Activated naive CD4-positive, alpha-beta T cell treated with anti-CD3 and anti-CD28 coated beads, Interleukin-2, amount 50 U/mL, for 24 hours (primary cell): ENCODE data around the gene FLNB.

Source experiments
- H3K27ac Mint-ChIP-seq: one replicate; pipeline ENCODE4 v1.8.0; 2021; ENCODE audit warnings: mild to moderate bottlenecking, mixed read lengths
- H3K27me3 Mint-ChIP-seq: one replicate; pipeline ENCODE4 v1.8.0; 2021; ENCODE audit warnings: mixed read lengths
- H3K36me3 Mint-ChIP-seq: one replicate; pipeline ENCODE4 v1.8.0; 2021; ENCODE audit warnings: mixed read lengths
- H3K4me1 Mint-ChIP-seq: one replicate; pipeline ENCODE4 v1.8.0; 2021; ENCODE audit warnings: mixed read lengths
- H3K4me3 Mint-ChIP-seq: one replicate; pipeline ENCODE4 v1.8.0; 2021; ENCODE audit warnings: mild to moderate bottlenecking, mixed read lengths
- H3K9me3 Mint-ChIP-seq: one replicate; pipeline ENCODE4 v1.8.0; 2021; ENCODE audit warnings: mixed read lengths

Gene FLNB

GRCh38 chr3:58104151-58104550 lies 95.9 kb downstream of the FLNB start:
- H3K4me1 Mint-ChIP-seq = peaks cover 9% of the 10 kb centered on the region
- H3K4me3 Mint-ChIP-seq = no peak overlapping the region
- H3K27me3 Mint-ChIP-seq = no peaks in the 10 kb centered on the region
- peaks cover 27% of the 10 kb centered on the region for H3K36me3 Mint-ChIP-seq
- H3K9me3 Mint-ChIP-seq = no peaks in the 10 kb centered on the region
- no peak overlapping the region for H3K27ac Mint-ChIP-seq

GRCh38 chr3:58104712-58105111 lies 96.5 kb downstream of the FLNB start:
- Mint-ChIP-seq H3K4me3 (no peak overlapping the region), H3K4me1 (peaks cover 5% of the 10 kb centered on the region), H3K9me3 (no peaks in the 10 kb centered on the region), H3K36me3 (peaks cover 25% of the 10 kb centered on the region), H3K27me3 (no peaks in the 10 kb centered on the region), H3K27ac (no peak overlapping the region)

- H3K27ac Mint-ChIP-seq = no peak overlapping the region
- H3K36me3 Mint-ChIP-seq = peaks cover 26% of the 10 kb centered on the region
- H3K4me3 Mint-ChIP-seq = no peak overlapping the region
- H3K4me1 Mint-ChIP-seq = peaks cover under 1% of the 10 kb centered on the region
- no peaks in the 10 kb centered on the region for H3K9me3 Mint-ChIP-seq
- H3K27me3 Mint-ChIP-seq = no peaks in the 10 kb centered on the region
These were observed 97.0 kb downstream of the FLNB start for GRCh38 chr3:58105196-58105595.

- H3K9me3 Mint-ChIP-seq = no peaks in the 10 kb centered on the region
- no peaks in the 10 kb centered on the region for H3K27me3 Mint-ChIP-seq
- no peaks in the 10 kb centered on the region for H3K4me1 Mint-ChIP-seq
- no peak overlapping the region for H3K4me3 Mint-ChIP-seq
- H3K36me3 Mint-ChIP-seq = peaks cover 27% of the 10 kb centered on the region
- H3K27ac Mint-ChIP-seq = no peak overlapping the region
These were observed 97.8 kb downstream of the FLNB start for GRCh38 chr3:58106061-58106460.

- Mint-ChIP-seq H3K36me3 (peaks cover 27% of the 10 kb centered on the region), H3K4me1 (no peaks in the 10 kb centered on the region), H3K9me3 (no peaks in the 10 kb centered on the region), H3K27ac (no peak overlapping the region), H3K27me3 (no peaks in the 10 kb centered on the region), H3K4me3 (no peak overlapping the region)
These were observed 98.4 kb downstream of the FLNB start for GRCh38 chr3:58106640-58107039.

GRCh38 chr3:58107597-58107996 lies 99.4 kb downstream of the FLNB start:
- peaks cover 26% of the 10 kb centered on the region for H3K36me3 Mint-ChIP-seq
- H3K4me1 Mint-ChIP-seq = no peaks in the 10 kb centered on the region
- H3K4me3 Mint-ChIP-seq = no peak overlapping the region
- H3K27ac Mint-ChIP-seq = no peak overlapping the region
- H3K9me3 Mint-ChIP-seq = no peaks in the 10 kb centered on the region
- H3K27me3 Mint-ChIP-seq = no peaks in the 10 kb centered on the region

- H3K36me3 Mint-ChIP-seq = peaks cover 34% of the 10 kb centered on the region
- no peak overlapping the region for H3K4me3 Mint-ChIP-seq
- H3K9me3 Mint-ChIP-seq = no peaks in the 10 kb centered on the region
- H3K27ac Mint-ChIP-seq = no peak overlapping the region
- peaks cover 3% of the 10 kb centered on the region for H3K4me1 Mint-ChIP-seq
- H3K27me3 Mint-ChIP-seq = no peaks in the 10 kb centered on the region
These were observed 101.5 kb downstream of the FLNB start for GRCh38 chr3:58109752-58110151.

GRCh38 chr3:58111513-58112184 lies 103.4 kb downstream of the FLNB start:
- Mint-ChIP-seq H3K36me3 (peaks cover 28% of the 10 kb centered on the region), H3K4me3 (no peak overlapping the region), H3K27me3 (no peaks in the 10 kb centered on the region), H3K9me3 (no peaks in the 10 kb centered on the region), H3K4me1 (peaks cover 22% of the 10 kb centered on the region), H3K27ac (no peak overlapping the region)

GRCh38 chr3:58112185-58112535 lies 103.9 kb downstream of the FLNB start:
- Mint-ChIP-seq H3K4me3 (no peak overlapping the region), H3K27me3 (no peaks in the 10 kb centered on the region), H3K4me1 (peaks cover 27% of the 10 kb centered on the region), H3K36me3 (peaks cover 29% of the 10 kb centered on the region), H3K9me3 (no peaks in the 10 kb centered on the region), H3K27ac (no peak overlapping the region)

GRCh38 chr3:58115175-58115574 lies 107.0 kb downstream of the FLNB start:
- Mint-ChIP-seq H3K27ac (no peak overlapping the region), H3K4me1 (peaks cover 33% of the 10 kb centered on the region)

GRCh38 chr3:58116161-58116955 lies 108.1 kb downstream of the FLNB start:
- Mint-ChIP-seq H3K4me1 (peaks cover 33% of the 10 kb centered on the region), H3K4me3 (peak overlapping the region; percentile 53), H3K27ac (peak overlapping the region; percentile 55), H3K27me3 (no peaks in the 10 kb centered on the region), H3K36me3 (peaks cover 21% of the 10 kb centered on the region), H3K9me3 (no peaks in the 10 kb centered on the region)

More at GRCh38 chr3:58115175-58115574, 107.0 kb downstream of the FLNB start:
- Mint-ChIP-seq H3K27me3 (no peaks in the 10 kb centered on the region), H3K36me3 (peaks cover 22% of the 10 kb centered on the region), H3K4me3 (no peak overlapping the region), H3K9me3 (no peaks in the 10 kb centered on the region)

GRCh38 chr3:58116985-58117384 lies 108.8 kb downstream of the FLNB start:
- no peaks in the 10 kb centered on the region for H3K27me3 Mint-ChIP-seq
- peak overlapping the region; percentile 17 for H3K27ac Mint-ChIP-seq
- peaks cover 20% of the 10 kb centered on the region for H3K36me3 Mint-ChIP-seq
- H3K4me3 Mint-ChIP-seq = peak overlapping the region; percentile 36
- H3K9me3 Mint-ChIP-seq = no peaks in the 10 kb centered on the region
- H3K4me1 Mint-ChIP-seq = peaks cover 33% of the 10 kb centered on the region

GRCh38 chr3:58117561-58118181 lies 109.4 kb downstream of the FLNB start:
- Mint-ChIP-seq H3K9me3 (no peaks in the 10 kb centered on the region), H3K27me3 (no peaks in the 10 kb centered on the region), H3K36me3 (peaks cover 17% of the 10 kb centered on the region), H3K4me1 (peaks cover 33% of the 10 kb centered on the region), H3K27ac (no peak overlapping the region), H3K4me3 (no peak overlapping the region)

GRCh38 chr3:58119186-58119585 lies 111.0 kb downstream of the FLNB start:
- Mint-ChIP-seq H3K27ac (no peak overlapping the region), H3K27me3 (no peaks in the 10 kb centered on the region), H3K9me3 (no peaks in the 10 kb centered on the region), H3K4me3 (no peak overlapping the region), H3K4me1 (peaks cover 33% of the 10 kb centered on the region), H3K36me3 (peaks cover 10% of the 10 kb centered on the region)

GRCh38 chr3:58120075-58120812 lies 112.0 kb downstream of the FLNB start:
- no peaks in the 10 kb centered on the region for H3K27me3 Mint-ChIP-seq
- no peak overlapping the region for H3K27ac Mint-ChIP-seq
- no peaks in the 10 kb centered on the region for H3K9me3 Mint-ChIP-seq
- H3K4me3 Mint-ChIP-seq = no peak overlapping the region
- peaks cover 10% of the 10 kb centered on the region for H3K36me3 Mint-ChIP-seq
- peaks cover 25% of the 10 kb centered on the region for H3K4me1 Mint-ChIP-seq
